Activated B cell treated with CpG ODN at 0.5 μM for 24 hours (primary cell): ENCODE data around the gene TMEM42. TPM values are rescaled to one million over a fixed set of nuclear protein-coding genes. Genes with fewer than 3 reads are reported as not detected.

Source experiments
- ATAC-seq: fragments of 200-7000 bp; cut with Tn5 transposase; one replicate; pipeline ENCODE4 v1.10.0; 2021; ENCODE audit warnings: low read depth, mild to moderate bottlenecking, moderate library complexity
- CTCF ChIA-PET: fragments of 350-600 bp; sonication (Branson Sonifier 250); formaldehyde crosslinking; loops from one replicate; lab custom pipeline; 2021; ENCODE audit warnings: antibody characterized with exemption; lab: Charles Lee
- POLR2A ChIA-PET: fragments of 350-600 bp; sonication (Branson Sonifier 250); formaldehyde crosslinking; loops from one replicate; lab custom pipeline; 2021; ENCODE audit warnings: antibody characterized with exemption; lab: Charles Lee
- DNase-seq: peaks from one replicate; pipeline ENCODE4 v3.0.0; 2022
- H3K27ac Mint-ChIP-seq: one replicate; pipeline ENCODE4 v1.8.0; 2020; ENCODE audit warnings: mixed read lengths
- H3K27me3 Mint-ChIP-seq: one replicate; pipeline ENCODE4 v1.8.0; 2021; ENCODE audit warnings: mixed read lengths
- H3K36me3 Mint-ChIP-seq: one replicate; pipeline ENCODE4 v1.8.0; 2021; ENCODE audit warnings: low read depth, mixed read lengths
- H3K4me1 Mint-ChIP-seq: one replicate; pipeline ENCODE4 v1.8.0; 2021; ENCODE audit warnings: mixed read lengths
- H3K4me3 Mint-ChIP-seq: one replicate; pipeline ENCODE4 v1.8.0; 2020; ENCODE audit warnings: mild to moderate bottlenecking, mixed read lengths
- H3K9me3 Mint-ChIP-seq: one replicate; pipeline ENCODE4 v1.8.0; 2020; ENCODE audit warnings: mixed read lengths
- CTCF ChIP-seq: fragments of 200-600 bp; IDR thresholded peaks from one replicate; pipeline ENCODE4 v1.8.0; 2022; ENCODE audit warnings: antibody characterized with exemption, mild to moderate bottlenecking
- intact Hi-C: fragments of 100-400 bp; cut with micrococcal nuclease; formaldehyde crosslinking; loops from one replicate; pipeline ENCODE4 v1.15.1; 2024
- total RNA-seq: library from RNA; stranded (reverse); gene quantifications from 2 replicates; pipeline ENCODE4 v1.2.3, GENCODE V29; 2022

TMEM42 gene
- total RNA-seq, 1 donor from 2014 or later, result 12.4 TPM

DNA sequence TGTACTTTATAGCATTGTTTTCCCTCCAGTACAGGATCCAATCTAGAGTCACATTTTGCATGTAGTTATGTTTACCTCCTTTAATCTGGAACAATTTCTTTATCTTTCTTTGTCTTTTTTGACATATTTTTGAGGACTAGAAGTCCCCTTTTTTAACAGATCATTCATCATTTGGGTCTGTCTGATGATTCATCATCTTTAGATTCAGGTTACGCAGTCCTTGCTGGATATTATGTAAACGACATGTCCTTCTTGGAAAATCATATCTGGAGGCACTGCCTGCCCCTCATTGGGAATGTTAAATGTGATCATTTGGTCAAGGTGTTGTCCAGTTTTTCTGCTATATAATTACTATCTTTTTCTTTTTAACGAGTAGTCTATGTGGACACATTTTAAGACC lies 31.0 kb downstream of the TMEM42 start:
- TF ChIP-seq CTCF, result no peak
- POLR2A ChIA-PET, result no interaction called here

DNA sequence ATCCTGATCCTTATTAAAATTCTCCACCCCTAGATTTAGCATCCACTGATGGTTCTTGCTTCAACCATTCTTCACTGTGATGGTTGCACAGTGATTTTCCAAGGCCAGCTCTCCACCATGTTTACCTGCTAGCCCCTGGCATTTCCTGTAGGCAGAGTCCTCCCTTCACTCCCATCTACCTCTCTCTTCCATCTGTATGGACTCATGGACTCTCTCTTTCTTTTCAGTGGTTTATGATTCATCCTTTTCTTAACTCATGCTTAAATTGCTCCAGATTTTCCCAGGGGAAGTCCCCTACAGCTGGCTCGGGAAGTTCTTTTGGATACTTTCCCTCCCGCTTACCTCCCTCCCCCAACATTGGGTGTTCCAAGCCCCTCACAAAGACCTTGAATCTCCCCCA lies 31.4 kb downstream of the TMEM42 start:
- ChIA-PET POLR2A (no interaction called here), CTCF (no interaction called here)
- TF ChIP-seq CTCF, result no peak
- H3K27ac Mint-ChIP-seq, result no peak overlapping the region
- DNase-seq (no peak), ATAC-seq (no peak)
- peaks cover 2% of the 10 kb centered on the region for H3K27me3 Mint-ChIP-seq
- H3K36me3 Mint-ChIP-seq, result no peaks in the 10 kb centered on the region
- no peak overlapping the region for H3K4me3 Mint-ChIP-seq
- intact Hi-C loops, result no loop called here
- peaks cover 5% of the 10 kb centered on the region for H3K4me1 Mint-ChIP-seq
- no peaks in the 10 kb centered on the region for H3K9me3 Mint-ChIP-seq

More for the DNA sequence above, 31.0 kb downstream of the TMEM42 start:
- no peak for DNase-seq
- Mint-ChIP-seq H3K4me1 (peaks cover 5% of the 10 kb centered on the region), H3K27me3 (peaks cover 2% of the 10 kb centered on the region), H3K27ac (no peak overlapping the region), H3K4me3 (no peak overlapping the region), H3K9me3 (no peaks in the 10 kb centered on the region), H3K36me3 (no peaks in the 10 kb centered on the region)
- intact Hi-C loops, result no loop called here
- CTCF ChIA-PET, result no interaction called here
- no peak for ATAC-seq

GRCh38 chr3:44894485-44894884 lies 32.8 kb downstream of the TMEM42 start:
- ChIA-PET CTCF (no interaction called here), POLR2A (no interaction called here)
- Mint-ChIP-seq H3K4me3 (no peak overlapping the region), H3K9me3 (no peaks in the 10 kb centered on the region), H3K27me3 (peaks cover 2% of the 10 kb centered on the region), H3K4me1 (peaks cover 5% of the 10 kb centered on the region), H3K27ac (no peak overlapping the region), H3K36me3 (no peaks in the 10 kb centered on the region)
- no peak for TF ChIP-seq CTCF
- ATAC-seq (no peak), DNase-seq (no peak)
- intact Hi-C loops, result no loop called here

DNA sequence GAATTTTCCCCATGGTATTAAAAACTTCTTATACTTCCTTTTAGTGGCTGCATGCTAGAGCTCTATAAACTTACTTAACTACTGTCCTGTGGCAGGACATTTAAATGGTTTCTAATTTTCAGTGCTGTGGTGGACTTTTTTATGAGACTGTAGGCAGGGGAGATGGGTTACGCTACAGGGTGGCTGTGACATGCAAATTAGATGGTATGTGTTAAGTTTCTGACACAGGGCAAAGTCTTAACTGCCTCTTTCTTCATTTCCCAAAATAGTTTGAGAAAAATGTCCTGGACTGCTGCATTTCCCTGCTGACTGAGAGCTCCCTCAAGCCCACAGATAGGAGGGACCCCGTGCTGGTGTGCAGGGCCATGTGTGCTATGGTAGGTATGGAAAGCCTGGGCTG lies 34.7 kb downstream of the TMEM42 start:
- ATAC-seq (no peak), DNase-seq (no peak)
- intact Hi-C loops, result no loop called here
- ChIA-PET POLR2A (no interaction called here), CTCF (no interaction called here)
- Mint-ChIP-seq H3K27ac (no peak overlapping the region), H3K9me3 (no peaks in the 10 kb centered on the region), H3K27me3 (peaks cover 10% of the 10 kb centered on the region), H3K4me3 (no peak overlapping the region), H3K36me3 (no peaks in the 10 kb centered on the region), H3K4me1 (peaks cover 5% of the 10 kb centered on the region)
- no peak for TF ChIP-seq CTCF

DNA sequence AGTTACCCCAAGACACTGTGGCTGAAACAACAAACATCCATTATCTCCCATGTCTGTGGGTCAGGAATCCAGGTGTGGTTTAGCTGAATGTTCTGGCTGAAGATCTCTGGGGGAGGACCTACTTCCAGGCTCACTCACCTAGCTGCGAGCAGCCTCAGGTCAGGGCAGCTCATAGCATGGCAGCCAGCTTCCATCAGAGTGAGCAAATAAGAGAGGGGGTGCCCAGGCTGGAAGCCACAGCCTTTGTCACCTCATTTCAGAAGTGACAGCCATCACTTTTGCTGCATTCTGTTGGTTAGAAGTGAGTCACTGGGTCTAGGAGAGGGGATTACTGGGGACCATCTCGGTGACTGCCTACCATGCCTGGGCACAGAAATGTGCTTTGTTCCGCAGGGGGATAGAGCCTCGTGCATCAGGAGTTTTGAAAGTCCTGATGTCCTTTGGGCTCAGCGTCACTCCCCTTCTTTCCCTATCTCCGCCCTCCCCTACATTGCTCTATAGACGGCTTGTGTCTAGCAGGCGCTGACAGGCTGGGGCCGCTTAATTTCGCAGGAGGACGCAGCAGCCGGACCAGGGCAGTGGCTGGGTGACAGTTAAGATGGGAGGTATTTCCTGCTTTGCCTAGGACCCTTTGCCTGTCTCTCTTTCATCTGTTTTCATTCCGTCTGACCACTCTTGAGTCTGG lies 38.1 kb downstream of the TMEM42 start:
- H3K27me3 Mint-ChIP-seq, result peaks cover 13% of the 10 kb centered on the region
- ATAC-seq, result no peak
- no peak overlapping the region for H3K4me3 Mint-ChIP-seq
- no peaks in the 10 kb centered on the region for H3K9me3 Mint-ChIP-seq
- POLR2A ChIA-PET, result no interaction called here
- peaks cover 5% of the 10 kb centered on the region for H3K4me1 Mint-ChIP-seq
- intact Hi-C loops, result no loop called here
- H3K36me3 Mint-ChIP-seq, result no peaks in the 10 kb centered on the region
- TF ChIP-seq CTCF, result no peak
- CTCF ChIA-PET, result no interaction called here
- DNase-seq, result no peak
- no peak overlapping the region for H3K27ac Mint-ChIP-seq
